ENCODE results near the gene OR2B2. TPM values are rescaled to one million over a fixed set of nuclear protein-coding genes. Genes with fewer than 3 reads are reported as not detected.

OR2B2 gene
- total and polyA plus RNA-seq, 5 experiments from 2014 or later, result not detected

GRCh38 chr6:27864906-27865849 is 47.0 kb downstream of the OR2B2 start:
- Mint-ChIP-seq H3K27me3 (no peaks in the 10 kb centered on the region), H3K4me1 (peaks cover 15 to 45% (median 39%) of the 10 kb centered on the region in 4 donors), H3K9me3 (peaks cover 0 to 4% (median 0%) of the 10 kb centered on the region in 9 donors), H3K4me3 (peak overlapping the region; percentile 87 to 99 (median 98)), H3K36me3 (no peaks in the 10 kb centered on the region), H3K27ac (peak overlapping the region; percentile 87 to 99 (median 96))
- POLR2A ChIA-PET, result interaction anchor here (0.6 to 15.4 kb wide), 35 partner anchors 8 to 1845 kb away, joined by 3 to 793 read pairs (median 7); partner anchors contain the start of gene ZSCAN26
- peak; percentile 81 for ATAC-seq
- peak; percentile 43 to 91 (median 80) for DNase-seq

GRCh38 chr6:27863962-27864905 is 48.0 kb downstream of the OR2B2 start:
- ATAC-seq (no peak), DNase-seq (peak in 4 of 10 donors; percentile 4 to 17 (median 10))
- peaks cover 0 to 4% (median 0%) of the 10 kb centered on the region in 9 donors for H3K9me3 Mint-ChIP-seq
- POLR2A ChIA-PET, result interaction anchor here (0.6 to 15.4 kb wide), 34 partner anchors 9 to 1844 kb away, joined by 3 to 793 read pairs (median 7); partner anchors contain the start of gene ZSCAN26
- no peaks in the 10 kb centered on the region for H3K36me3 Mint-ChIP-seq
- peak overlapping the region; percentile 87 to 99 (median 96) for H3K27ac Mint-ChIP-seq
- H3K4me3 Mint-ChIP-seq, result peak overlapping the region; percentile 87 to 99 (median 98)
- H3K4me1 Mint-ChIP-seq, result peaks cover 15 to 45% (median 39%) of the 10 kb centered on the region in 4 donors
- H3K27me3 Mint-ChIP-seq, result no peaks in the 10 kb centered on the region

GRCh38 chr6:27862396-27863066 is 49.7 kb downstream of the OR2B2 start:
- Mint-ChIP-seq H3K4me1 (peaks cover 13 to 36% (median 31%) of the 10 kb centered on the region in 4 donors), H3K9me3 (peaks cover 0 to 4% (median 0%) of the 10 kb centered on the region in 9 donors), H3K36me3 (no peaks in the 10 kb centered on the region), H3K27ac (peak overlapping the region in 1 of 10 donors; percentile 43), H3K27me3 (no peaks in the 10 kb centered on the region), H3K4me3 (peak overlapping the region in 1 of 10 donors; percentile 87)
- POLR2A ChIA-PET, result interaction anchor here (1.7 to 15.4 kb wide), 3 partner anchors 11 to 54 kb away, joined by 4 to 793 read pairs (median 323); a partner anchor contains a TSS
- ATAC-seq (no peak), DNase-seq (no peak)

- DNase-seq, result no peak
- Mint-ChIP-seq H3K27ac (no peak overlapping the region), H3K36me3 (no peaks in the 10 kb centered on the region), H3K4me3 (peak overlapping the region in 1 of 10 donors; percentile 15), H3K4me1 (peaks cover 9 to 29% (median 26%) of the 10 kb centered on the region in 4 donors), H3K9me3 (peaks cover 0 to 4% (median 0%) of the 10 kb centered on the region in 9 donors), H3K27me3 (no peaks in the 10 kb centered on the region)
- POLR2A ChIA-PET, result interaction anchor here (1.7 to 15.4 kb wide), 2 partner anchors 11 to 28 kb away, joined by 4 to 793 read pairs; a partner anchor contains a TSS
- ATAC-seq, result no peak
Observed at GRCh38 chr6:27861861-27862260, 50.3 kb downstream of the OR2B2 start.

GRCh38 chr6:27861276-27861840 is 50.8 kb downstream of the OR2B2 start:
- no peak overlapping the region for H3K27ac Mint-ChIP-seq
- POLR2A ChIA-PET, result interaction anchor here (1.7 to 15.4 kb wide), 2 partner anchors 12 to 27 kb away, joined by 4 to 793 read pairs; a partner anchor contains a TSS
- no peaks in the 10 kb centered on the region for H3K27me3 Mint-ChIP-seq
- peaks cover 0 to 4% (median 0%) of the 10 kb centered on the region in 9 donors for H3K9me3 Mint-ChIP-seq
- no peak for ATAC-seq
- H3K36me3 Mint-ChIP-seq, result no peaks in the 10 kb centered on the region
- H3K4me1 Mint-ChIP-seq, result peaks cover 8 to 24% (median 23%) of the 10 kb centered on the region in 4 donors
- H3K4me3 Mint-ChIP-seq, result no peak overlapping the region
- DNase-seq, result no peak

Other genes starting within 250 kb of the OR2B2 start
- gene OR2B6, start 44.8 kb upstream of the OR2B2 start, total RNA-seq, result not detected
- gene OR2B6, start 44.8 kb upstream of the OR2B2 start, polyA plus RNA-seq, result not detected
- gene ZNF165, start 168.2 kb upstream of the OR2B2 start, total RNA-seq, result 1 to 10 TPM in 1 of 2 experiments, under 1 TPM in 1; 0.83 to 1.0 TPM
- gene ZNF165, start 168.2 kb upstream of the OR2B2 start, polyA plus RNA-seq, result 1 to 10 TPM in 1 of 3 donors, under 1 TPM in 2; 0.44 to 1.3 (median 0.90) TPM
- gene ZSCAN16, start 212.2 kb upstream of the OR2B2 start, total RNA-seq, result 10 to 100 TPM; 13.9 TPM
- 10 to 100 TPM in 2 of 3 donors, 1 to 10 TPM in 1; 6.0 to 13.2 (median 11.5) TPM for gene ZSCAN16, start 212.2 kb upstream of the OR2B2 start, polyA plus RNA-seq
- 10 to 100 TPM; 41.2 to 45.0 TPM for gene ZKSCAN8, start 229.5 kb upstream of the OR2B2 start, total RNA-seq
- gene ZKSCAN8, start 229.5 kb upstream of the OR2B2 start, polyA plus RNA-seq, result 1 to 10 TPM in 2 of 3 donors, under 1 TPM in 1; 0.19 to 2.6 (median 1.1) TPM